GM19468 (cell line): ENCODE data around the gene ANTXR1.

Experiments used
- ATAC-seq: cut with Tn5 transposase; IDR thresholded peaks from one replicate; pipeline ENCODE4 v1.9.1; 2021; ENCODE audit warnings: mild to moderate bottlenecking, moderate library complexity, moderate number of reproducible peaks; ENCODE audit not compliant: unreplicated experiment; ENCODE audit errors: extremely low read depth

ANTXR1 gene

DNA sequence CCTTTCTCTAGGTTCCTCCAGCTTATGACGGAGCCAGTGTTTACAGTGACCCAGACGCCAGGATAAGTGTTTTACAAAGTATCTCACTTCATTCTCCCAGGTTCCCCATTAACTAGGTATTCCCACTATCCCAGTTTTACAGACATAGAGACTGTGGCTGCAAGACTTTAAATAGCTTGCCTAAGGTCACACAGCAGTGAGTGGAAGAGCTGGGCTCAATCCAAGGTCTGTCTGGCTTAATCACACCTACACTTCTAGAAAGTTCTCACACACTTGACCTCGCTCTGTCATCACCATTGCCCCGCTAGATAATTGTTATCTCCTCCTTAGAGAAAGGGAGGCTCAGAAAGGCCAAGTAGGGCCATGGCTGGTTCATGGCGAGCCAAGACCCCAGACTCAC is 110.2 kb downstream of the ANTXR1 start:
- ATAC-seq, result no peak

DNA sequence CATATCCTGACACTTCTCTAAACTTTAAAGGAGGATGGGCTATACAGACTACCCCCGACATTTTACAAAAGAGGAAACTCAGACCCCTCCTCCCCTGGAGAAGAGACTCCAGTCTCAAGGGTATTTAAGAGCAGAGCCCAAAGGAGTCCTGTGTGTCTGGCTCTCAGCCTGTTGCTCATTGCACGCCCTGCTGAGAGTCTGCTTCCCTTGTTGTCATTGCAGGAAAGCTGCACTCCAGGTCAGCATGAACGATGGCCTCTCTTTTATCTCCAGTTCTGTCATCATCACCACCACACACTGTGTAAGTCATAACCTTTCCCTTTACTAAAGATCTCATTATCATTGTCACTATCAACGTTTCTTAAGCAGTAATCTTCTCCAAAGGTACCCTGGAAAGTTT is 111.4 kb downstream of the ANTXR1 start:
- ATAC-seq, result no peak

DNA sequence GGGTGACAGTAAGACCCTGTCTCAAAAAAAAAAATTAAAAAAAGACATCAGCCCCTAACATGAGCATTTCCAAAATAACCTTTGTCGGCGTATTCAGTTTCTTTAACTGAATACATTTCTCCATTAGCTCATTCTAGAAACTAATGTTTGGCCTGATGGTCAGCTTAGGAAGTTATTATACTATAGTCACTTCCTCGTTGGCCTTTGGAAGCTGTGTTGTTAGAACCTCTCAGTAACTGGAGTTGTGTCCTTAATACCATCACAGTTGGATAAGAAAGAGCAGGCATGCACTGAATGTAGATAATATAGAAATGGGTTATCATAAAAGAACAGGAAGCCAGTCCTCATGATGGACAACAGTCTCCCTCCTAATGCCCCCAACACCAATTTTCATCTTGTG is 112.8 kb downstream of the ANTXR1 start:
- ATAC-seq, result no peak

DNA sequence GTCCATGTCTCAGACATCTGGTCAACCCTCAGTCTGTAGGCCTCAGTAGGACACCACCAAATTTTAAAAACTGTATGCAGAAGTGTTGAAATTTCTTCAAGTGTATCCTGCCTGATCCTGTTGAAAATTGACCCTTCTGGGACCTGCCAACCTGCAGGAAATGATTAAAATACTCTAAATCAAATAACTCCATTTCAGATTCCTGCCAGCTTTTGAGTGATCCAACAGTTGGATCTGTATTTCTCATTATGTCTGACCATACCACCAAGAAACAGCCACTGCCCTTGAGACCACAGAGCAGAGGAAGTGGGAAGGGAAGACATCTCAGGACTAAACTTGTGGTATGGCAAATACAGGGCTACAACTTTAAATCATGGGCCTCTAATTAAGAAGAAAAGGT is 113.4 kb downstream of the ANTXR1 start:
- ATAC-seq, result no peak

DNA sequence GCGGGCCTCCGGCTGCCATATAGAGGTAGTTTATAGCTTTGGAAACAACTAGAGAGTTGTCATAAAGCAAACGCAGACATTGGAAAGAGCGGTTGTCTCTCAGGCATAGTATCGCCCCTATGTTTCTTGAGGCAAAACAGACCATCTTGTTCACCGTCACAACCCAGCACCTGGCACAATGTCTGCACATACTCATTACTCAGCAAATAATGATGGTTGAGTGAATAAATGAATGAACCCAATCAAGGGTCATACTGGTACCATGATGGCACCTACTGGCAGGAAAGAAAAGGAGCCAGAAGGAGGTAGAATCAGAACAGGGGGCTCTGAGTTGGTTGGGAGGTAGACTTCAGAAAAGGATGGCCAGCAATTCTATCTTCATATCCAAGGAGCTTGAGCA is 118.5 kb downstream of the ANTXR1 start:
- no peak for ATAC-seq

DNA sequence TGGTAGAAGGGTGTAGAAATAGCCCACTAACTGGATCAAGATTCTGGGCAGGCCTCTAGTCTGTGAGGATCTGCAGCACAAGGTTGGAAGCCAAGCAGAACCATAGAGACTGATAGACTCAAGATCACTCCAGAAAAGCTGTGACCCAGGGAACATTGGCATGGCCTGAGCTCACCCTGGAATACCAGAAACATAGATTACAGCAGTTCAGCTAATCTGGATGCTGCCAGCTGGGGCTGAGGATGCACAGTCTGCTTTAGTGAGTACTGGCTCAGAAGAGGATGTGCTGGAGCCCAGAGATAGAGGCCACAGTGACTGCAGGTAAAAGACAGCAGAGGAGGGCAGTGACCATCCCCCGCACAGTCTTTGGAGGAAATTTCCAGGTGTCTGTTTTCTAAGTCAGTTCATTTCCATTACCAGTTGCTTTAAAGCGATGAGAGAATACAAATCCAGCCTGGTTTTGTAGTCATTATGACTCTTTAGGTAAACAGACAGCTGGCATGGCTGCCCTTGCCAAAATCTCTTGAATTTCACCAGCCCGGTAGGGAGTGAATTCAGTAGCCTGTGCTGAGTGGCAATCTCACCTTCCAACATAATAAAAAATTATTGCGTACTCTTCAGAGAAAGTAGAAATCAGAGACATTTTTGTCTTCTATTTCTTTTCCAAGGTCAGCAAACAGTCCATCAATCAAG is 119.2 kb downstream of the ANTXR1 start:
- no peak for ATAC-seq

DNA sequence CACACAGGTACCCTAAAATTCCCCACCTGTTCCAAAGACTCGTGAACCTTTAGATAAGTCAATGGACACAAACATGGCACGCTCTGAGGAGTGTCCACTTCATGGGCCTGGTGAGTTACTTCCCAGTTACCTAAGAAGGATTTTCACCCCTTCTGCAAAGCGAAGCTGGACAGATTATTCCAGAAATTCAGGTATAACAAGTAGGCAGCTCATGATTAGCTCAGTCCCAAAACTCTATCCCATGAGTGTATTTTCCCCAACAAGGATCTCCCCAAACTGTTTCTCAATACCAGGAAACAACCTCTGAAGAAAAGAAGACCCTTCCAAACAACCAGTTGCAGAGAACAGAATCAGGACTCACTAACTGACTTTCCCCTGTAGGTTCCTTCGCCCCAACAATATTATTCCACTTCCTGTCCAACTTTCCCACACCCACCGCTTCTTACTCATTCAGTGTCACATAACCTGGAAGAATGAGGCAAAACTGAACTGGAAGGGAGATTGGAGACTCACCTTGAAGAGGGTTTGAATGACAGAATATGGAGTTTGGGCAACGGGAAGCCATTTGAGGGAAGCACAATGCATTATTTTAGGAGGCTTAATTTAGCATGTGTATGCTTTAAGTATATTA is 120.1 kb downstream of the ANTXR1 start:
- no peak for ATAC-seq

DNA sequence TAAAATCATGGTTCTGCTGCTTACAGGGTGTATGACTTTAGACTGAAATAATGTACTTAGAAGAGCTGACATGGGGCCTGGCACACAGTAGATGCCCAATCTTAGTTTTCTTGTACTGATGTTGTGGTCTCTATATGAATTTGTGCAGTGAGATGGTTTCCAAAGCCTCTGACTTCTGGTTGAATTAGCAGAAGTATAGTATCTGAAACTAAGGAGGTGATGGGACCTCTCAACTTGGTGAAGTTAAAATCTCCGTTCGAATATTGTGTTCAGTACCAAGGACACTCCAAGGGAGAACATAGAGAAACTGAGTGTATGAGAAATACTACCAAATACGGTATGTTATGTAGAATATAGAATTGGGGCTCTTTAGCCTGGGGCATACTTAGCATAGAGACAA is 120.9 kb downstream of the ANTXR1 start:
- no peak for ATAC-seq

- no peak for ATAC-seq
These were observed 121.4 kb downstream of the ANTXR1 start for GRCh38 chr2:69134306-69134945.

DNA sequence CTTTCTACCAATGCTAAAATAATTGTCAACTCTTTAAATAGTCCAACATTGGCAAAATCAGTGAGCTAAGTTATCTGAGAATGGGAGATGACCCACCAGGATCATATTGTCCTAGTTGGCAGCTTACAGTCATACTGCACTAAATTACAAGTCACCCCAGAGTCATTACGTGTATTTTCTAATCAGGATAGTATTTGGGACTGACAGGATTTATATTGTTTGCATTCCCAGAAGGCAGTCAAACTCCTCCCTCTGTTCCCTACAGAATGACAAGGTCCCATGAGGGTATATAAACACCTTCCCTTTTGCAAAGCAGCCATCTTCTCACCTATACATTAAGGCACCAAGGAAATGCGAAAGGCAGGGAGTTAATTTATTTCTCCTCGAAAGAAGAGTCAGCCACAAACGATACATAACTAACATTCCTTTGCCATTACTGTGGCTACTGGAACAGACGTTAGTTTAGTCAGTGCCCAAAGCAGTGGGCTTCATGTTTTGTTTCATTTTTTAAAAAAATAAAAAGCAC is 125.3 kb downstream of the ANTXR1 start:
- ATAC-seq, result no peak

DNA sequence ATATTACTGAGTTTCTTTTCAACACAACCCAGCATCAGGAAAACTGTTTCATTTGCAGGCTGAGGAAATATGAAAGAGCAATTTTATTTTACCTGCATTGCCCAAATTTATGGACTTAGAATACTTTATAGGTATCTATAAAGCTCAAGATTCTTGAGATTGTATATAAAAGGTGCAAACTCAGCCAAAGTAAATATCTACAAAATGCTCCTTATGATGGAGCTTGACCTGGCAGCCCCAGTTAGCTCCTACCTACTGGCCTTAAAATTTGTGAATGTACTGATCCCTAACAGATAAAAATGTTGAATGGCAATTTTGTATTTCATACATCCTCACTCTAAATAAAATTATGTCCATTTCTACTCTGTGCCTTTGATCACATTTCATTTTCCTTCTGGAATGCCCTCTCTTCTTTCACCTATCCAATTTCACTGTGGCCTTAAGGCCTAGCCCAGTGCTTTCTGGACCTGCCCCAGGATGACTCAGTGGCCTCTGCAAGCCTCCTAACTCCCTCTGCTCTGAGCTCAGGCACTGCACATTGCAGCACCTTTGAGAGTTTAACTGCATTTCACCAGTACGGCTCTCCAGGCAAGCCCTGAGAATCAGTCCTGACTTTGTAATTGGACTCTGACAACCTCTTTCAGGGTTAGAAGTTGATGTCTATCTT is 125.9 kb downstream of the ANTXR1 start:
- ATAC-seq, result no peak

DNA sequence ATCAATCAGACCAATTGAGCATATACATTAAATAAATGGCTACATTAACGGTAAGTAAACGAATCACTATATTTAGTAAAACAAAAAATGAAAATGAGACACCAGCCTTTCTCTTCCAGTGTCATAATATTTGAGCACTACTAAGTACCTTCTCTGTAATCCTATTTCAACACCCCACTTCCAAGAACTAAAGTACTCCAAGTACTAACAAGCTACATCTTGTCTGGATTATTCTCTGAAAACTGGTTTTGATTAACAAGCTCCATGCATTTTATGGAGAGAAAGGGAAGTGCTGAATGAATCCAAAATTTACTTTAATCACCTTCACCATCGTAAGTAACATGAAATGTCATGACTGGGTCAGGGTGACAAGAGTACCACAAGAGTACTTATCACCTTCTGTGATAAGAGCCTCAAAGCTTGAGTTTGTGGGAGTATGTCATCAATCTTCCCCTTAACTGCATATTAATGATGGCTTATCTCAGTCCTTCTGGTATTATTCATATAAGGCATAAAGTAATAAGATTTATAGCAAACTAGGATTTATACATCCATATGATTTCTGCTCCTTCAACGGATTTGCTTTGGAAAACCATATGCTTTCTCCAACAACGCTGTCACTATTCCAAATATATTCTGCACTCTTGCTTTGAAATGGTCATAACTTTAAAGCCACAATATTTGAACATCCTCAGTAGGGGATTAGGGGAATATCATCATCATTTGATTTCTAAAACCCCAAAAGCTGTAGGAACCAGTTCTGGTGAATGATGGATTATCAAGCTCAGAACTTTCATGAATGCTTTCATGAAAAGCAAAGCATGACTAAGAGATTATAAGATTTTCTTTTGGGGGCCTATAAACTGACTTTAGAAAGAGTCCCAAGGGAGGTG is 127.0 kb downstream of the ANTXR1 start:
- ATAC-seq, result no peak

GRCh38 chr2:69141061-69141460 is 128.1 kb downstream of the ANTXR1 start:
- no peak for ATAC-seq

- no peak for ATAC-seq
These were observed 130.9 kb downstream of the ANTXR1 start for GRCh38 chr2:69143748-69144360.

- no peak for ATAC-seq
These were observed 132.2 kb downstream of the ANTXR1 start for GRCh38 chr2:69145204-69145603.

DNA sequence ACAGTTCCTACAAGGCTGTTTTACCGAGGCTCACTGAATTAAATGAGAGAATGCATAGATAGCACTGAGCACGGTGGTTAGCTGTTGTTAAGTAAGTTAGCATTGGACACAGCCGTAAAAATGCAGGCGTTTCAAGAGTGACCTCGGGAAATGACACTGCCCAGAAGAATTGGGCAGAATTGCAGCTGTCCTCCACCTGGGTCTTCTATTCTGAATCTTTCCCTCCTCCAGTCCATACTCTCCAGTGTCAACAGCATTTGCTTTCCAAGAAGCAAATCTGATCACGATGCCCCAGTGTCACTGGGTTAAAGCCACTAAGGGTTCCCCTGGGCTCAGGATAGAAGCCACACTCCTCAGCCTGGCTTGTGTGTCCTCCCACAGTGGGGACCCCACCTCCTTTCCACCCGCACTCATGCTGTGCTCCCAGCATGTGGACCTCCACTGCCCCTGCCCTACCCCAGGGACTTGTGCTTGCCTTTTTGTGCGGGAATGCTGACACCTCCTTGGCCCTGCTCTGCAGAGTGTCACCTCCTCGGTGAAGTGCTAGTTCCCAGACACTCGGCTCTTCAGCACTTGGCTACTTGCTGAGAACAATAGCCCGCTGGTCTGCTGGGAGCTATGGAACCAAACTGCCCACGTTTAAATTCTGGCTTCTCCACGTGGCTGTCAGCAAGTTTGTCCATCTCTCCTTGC is 135.0 kb downstream of the ANTXR1 start:
- no peak for ATAC-seq

- no peak for ATAC-seq
These were observed 136.7 kb downstream of the ANTXR1 start for GRCh38 chr2:69149631-69150215.

DNA sequence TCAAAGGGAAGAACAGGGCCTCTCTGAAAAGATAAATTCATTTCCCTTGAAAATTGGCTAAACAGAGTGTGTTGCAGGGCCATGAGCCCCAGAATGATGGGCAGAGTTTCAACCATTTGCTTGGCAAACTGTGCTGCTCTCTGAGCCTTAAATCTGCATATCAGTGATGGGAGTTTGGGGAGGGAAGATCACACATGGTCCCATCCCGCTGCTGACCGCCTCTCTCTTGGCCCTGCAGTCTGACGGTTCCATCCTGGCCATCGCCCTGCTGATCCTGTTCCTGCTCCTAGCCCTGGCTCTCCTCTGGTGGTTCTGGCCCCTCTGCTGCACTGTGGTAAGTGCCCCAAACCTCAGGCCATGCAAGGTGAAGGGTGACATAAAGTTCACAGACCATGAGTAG is 139.0 kb downstream of the ANTXR1 start:
- no peak for ATAC-seq
